Stimulated activated CD4-positive, alpha-beta T cell treated with anti-CD3 and anti-CD28 coated beads, Interleukin-4, amount 100 ng/mL, for 1 hour (primary cell): ENCODE measurements around the gene CPHXL.

ENCODE experiments used
- DNase-seq: peaks from one replicate; pipeline ENCODE4 v3.0.0-alpha.2; 2020

The CPHXL gene

DNA sequence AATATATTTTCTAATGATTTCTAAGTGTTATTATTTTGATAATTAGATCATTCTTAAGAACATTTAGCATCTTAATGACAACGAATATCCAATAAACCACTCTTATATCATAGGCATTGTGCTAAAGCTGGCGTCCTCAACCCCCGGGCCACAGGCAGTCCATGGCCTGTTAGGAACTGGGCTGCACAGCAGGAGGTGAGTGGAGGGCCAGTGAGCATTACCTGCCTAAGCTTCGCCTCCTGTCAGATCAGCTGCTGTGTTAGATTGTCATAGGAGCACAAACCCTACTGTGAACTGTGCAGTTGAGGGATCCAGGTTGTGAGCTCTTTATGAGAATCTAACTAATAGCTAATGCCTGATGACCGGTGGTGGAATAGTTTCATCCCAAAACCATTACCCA is 28.7 kb downstream of the CPHXL start:
- DNase-seq, result no peak

DNA sequence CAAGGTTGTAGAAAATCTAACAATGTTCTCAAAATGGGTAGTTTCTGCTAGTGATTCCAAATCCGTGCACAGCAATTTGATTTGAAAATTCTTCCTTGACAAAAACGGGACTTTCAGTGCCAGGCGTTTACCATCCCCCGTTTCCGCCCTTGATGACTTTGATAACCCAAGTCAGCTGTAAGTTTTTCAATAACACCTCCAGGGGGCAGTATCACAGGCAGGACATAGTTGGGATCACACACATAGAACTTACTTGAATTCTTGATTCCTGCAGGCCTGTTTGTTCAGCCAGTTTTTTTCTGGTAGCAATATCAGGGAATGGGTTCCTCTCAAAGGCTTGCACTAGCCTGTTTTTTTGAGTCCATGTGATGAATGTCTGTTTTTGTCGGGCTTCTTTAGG is 30.6 kb downstream of the CPHXL start:
- no peak for DNase-seq

DNA sequence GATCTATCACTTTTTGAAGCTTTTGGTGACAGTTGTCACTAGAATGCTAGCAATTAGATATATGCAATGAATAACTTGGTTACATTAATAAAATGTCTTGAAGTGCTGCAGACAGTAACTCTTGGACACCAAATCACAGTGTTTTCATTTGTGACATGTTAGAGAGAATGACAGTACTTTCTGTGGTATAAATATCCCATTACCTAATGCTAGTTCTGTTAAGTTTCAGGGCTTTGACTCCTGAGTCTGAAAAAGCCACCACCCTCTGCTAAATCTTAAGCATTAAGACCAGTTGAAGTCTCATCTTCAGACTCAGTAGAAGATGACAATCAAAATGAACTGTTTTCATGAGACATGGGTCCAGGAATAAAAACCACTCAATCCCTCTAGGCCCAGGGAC is 38.9 kb downstream of the CPHXL start:
- no peak for DNase-seq

DNA sequence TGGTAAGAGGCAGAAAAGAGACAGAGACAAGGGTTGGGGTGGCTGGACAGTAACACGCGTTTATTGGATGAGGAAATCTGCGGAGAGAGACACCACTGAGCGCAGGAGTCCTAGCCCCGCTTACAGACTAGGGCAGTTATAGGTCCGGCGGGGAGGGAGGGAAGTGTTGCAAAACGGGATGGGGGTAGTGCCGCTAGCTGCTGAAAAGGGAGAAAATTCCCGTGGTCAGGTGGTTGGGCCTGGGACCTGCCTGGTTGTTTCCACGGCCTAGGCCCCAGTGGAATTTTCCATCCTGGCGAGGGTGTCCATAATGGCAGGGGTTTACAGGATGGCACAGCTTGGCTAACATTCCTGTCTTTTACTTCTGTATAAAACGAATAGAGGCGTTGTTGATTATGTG is 44.0 kb downstream of the CPHXL start:
- DNase-seq, result no peak

DNA sequence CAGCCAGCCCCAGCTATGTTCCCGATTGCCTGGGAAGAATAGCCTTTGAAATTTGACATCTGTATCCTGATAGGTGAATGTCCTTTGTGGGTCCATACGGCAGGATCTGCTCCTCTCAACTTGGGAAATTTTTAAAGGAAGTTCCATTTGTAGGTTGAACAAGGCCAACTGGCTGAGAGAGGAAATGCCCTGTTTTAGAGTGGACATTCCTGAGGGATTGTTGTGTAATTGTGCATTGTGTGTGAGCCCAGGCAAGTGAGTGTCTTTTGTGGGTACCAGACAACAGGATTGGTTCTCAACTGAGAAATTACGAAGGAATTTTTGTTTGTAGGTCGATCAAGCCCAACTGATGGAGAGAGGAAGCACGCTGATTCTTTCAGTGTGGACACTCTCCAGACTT is 46.9 kb downstream of the CPHXL start:
- DNase-seq, result no peak

DNA sequence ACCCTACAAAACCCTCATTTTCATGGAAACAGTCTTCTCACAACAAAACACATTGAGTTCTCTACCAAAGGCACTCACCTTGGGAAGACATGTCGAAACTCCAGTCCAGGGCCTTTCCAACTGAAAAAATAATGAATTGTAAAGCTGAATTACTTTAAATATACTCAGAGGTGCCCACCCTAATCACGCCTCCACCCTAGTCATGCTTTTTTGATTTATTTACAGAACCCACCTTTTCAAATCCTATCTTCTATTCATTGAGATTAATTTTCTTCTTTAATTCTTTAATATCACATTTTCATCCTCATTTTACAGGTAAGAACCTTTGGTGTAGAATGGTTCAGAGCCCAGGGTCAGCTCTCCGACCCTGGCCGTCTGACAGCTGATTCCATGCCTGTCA is 49.4 kb downstream of the CPHXL start, which contains the start of gene CPHXL2:
TSS of gene CPHXL2 (minus strand) at position 101 of the 400 bp plus-strand sequence. CDS start at position 91, 10 bp downstream.
- DNase-seq, result no peak

DNA sequence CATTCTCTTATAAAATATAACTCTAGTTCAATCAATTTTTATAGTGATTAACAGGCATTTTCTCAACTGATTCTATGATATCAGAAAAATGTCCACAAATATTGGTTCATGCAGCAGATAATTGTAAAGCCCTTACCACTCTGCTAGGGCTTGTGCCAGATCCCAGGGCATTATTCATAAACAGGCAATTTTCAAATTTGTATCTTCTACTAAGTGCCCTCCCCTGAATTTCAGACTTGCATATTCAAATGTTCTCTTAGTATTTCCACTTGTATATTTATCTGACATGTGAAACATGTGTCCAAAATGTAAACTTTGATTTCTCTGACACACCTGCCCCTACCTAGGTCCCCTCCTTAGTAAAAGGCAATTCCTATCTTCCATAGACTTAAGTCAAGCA is 58.8 kb downstream of the CPHXL start:
- no peak for DNase-seq
